Astrocyte of the spinal cord (primary cell): ENCODE data around the gene GYS1.

Experiments
- DNase-seq: peaks from one replicate; pipeline ENCODE4 v3.0.0; 2011; ENCODE audit warnings: low read depth, low spot score
- H3K4me3 ChIP-seq: 2 replicates; pipeline ENCODE4 v1.5.1; 2011; ENCODE audit warnings: low read depth, mild to moderate bottlenecking, low read length, moderate library complexity
- in situ Hi-C: cut with HindIII; loops from 2 replicates; pipeline ENCODE4 v1.10.0; 2017; ENCODE audit warnings: low sequenced_read_pairs
- TF ChIP-seq, protein P1 (sequence below): IDR thresholded peaks from 2 replicates; pipeline ENCODE4 v1.5.1; 2012; ENCODE audit warnings: low read depth, mild to moderate bottlenecking, low read length, inconsistent platforms

GYS1 gene

DNA sequence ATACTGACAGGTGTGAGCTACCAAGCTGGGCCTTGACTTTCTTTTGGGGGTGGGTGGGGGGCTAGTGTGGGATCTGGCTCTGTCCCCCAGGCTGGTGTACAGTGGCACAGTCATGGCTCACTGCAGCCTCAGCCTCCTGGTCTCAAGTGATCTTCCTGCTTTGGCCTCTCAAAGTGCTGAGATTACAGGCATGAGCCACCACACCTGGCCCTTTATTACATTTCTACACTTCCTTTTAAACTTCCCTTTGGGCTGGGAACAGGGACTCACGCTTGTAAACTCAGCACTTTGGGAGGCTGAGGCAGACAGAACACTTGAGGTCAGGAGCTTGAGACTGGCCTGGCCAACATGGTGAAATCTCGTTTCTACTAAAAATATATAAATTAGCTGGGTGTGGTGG is 16.0 kb downstream of the GYS1 start:
- in situ Hi-C loops, result no loop called here
- no peak overlapping the region for H3K4me3 ChIP-seq

DNA sequence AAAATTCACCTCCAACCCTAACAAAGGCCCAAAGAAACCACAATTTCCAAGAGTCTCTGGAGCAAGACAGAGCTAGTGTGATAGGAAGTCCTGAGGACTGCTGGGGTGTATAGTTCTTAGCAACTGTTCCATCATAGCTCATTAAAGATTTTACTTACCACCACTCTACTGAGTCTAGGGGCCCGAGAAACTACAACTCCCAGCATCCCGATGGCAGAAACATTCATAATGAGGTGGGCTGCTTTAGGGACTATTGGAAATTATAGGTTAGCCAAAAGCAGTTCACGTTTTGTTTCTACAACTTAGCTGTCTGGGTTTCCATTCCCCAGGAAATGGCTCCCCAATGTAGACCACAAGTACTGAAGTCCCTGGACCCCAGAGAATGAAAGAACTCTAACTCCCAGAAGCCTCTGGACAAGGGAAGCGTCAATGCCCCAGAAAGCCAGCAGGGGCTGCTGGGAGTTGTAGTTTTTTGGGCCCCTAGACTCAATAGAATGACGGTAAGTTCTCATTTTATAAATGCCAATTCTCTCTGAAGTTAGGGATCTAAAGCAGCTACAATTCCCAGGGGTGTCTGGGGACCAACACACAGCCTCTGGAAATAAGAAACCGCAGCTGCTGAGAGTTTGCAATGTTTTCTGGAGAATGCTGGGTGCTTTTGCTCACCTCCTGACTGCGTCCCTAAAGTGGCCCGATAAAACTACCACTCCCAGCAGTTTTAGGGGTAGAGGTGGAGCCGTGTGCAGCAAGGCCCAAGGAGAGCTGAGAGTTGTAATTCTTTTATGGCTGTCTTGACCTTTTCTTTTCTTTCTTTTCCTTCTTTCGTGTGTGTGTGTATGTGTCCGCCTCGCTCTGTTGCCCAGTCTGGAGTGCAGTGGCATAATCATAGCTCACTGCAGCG is 16.9 kb downstream of the GYS1 start:
- no peak overlapping the region for H3K4me3 ChIP-seq
- TF ChIP-seq, protein P1, sequence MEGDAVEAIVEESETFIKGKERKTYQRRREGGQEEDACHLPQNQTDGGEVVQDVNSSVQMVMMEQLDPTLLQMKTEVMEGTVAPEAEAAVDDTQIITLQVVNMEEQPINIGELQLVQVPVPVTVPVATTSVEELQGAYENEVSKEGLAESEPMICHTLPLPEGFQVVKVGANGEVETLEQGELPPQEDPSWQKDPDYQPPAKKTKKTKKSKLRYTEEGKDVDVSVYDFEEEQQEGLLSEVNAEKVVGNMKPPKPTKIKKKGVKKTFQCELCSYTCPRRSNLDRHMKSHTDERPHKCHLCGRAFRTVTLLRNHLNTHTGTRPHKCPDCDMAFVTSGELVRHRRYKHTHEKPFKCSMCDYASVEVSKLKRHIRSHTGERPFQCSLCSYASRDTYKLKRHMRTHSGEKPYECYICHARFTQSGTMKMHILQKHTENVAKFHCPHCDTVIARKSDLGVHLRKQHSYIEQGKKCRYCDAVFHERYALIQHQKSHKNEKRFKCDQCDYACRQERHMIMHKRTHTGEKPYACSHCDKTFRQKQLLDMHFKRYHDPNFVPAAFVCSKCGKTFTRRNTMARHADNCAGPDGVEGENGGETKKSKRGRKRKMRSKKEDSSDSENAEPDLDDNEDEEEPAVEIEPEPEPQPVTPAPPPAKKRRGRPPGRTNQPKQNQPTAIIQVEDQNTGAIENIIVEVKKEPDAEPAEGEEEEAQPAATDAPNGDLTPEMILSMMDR, result no peak
- in situ Hi-C loops, result no loop called here
- DNase-seq, result no peak

More for the DNA sequence above, 16.0 kb downstream of the GYS1 start:
- no peak for DNase-seq
- TF ChIP-seq, protein P1, result no peak

DNA sequence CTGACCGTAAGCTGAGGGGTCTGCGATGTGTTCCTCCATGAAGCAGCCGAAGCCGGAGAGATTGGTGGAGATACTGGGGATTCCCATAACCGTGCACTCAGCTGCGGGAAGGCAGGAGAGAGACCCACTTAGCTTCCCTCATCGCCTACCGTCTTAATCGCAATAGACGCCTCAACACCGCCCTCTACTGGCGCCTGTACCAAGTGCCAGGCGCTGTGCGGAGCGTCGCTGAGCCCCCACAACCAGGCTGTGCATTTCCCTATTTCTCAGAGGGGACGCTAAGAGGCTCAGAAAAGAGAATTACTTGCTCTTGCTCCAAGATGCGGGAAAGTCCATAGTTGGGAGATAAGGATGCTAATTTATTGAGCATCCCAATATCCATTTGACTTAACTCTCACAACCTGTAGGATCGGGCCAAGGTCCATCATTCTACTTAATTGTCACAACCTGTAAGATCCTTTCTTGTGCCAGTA is 22.1 kb downstream of the GYS1 start:
- peak; percentile 77 for DNase-seq
- no peak overlapping the region for H3K4me3 ChIP-seq
- in situ Hi-C loops, result no loop called here
- TF ChIP-seq, protein P1, result peak; percentile 96

DNA sequence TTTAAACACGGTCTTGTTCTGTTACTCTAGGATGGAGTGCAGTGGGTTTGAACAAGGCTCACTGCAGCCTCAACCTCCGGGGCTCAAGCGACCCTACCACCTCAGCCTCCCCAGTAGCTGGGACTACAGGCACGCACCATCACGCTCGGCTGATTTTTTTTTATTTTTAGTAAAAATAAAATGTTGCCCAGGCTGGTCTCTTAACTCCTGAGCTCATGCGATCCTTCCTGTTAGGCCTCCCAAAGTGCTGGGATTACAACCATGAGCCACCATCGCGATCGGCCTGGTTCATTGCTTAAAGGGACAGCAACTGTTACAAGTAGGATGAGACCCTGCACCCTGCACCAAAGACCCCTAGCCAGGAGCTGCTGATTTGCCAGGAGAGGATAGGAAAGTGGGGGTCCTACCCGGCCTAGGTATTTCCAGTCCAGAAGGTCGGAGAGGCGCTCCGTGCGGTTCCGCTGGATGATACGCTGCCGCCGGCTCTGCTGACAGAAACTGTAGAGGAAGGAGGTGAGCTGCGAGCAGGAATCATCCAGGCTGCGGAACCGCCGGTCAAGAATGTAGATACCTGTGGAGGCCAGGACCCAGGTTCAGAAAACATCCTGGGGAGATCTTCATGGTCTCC is 22.9 kb downstream of the GYS1 start:
- in situ Hi-C loops, result no loop called here
- TF ChIP-seq, protein P1, result no peak
- DNase-seq, result no peak
- no peak overlapping the region for H3K4me3 ChIP-seq

DNA sequence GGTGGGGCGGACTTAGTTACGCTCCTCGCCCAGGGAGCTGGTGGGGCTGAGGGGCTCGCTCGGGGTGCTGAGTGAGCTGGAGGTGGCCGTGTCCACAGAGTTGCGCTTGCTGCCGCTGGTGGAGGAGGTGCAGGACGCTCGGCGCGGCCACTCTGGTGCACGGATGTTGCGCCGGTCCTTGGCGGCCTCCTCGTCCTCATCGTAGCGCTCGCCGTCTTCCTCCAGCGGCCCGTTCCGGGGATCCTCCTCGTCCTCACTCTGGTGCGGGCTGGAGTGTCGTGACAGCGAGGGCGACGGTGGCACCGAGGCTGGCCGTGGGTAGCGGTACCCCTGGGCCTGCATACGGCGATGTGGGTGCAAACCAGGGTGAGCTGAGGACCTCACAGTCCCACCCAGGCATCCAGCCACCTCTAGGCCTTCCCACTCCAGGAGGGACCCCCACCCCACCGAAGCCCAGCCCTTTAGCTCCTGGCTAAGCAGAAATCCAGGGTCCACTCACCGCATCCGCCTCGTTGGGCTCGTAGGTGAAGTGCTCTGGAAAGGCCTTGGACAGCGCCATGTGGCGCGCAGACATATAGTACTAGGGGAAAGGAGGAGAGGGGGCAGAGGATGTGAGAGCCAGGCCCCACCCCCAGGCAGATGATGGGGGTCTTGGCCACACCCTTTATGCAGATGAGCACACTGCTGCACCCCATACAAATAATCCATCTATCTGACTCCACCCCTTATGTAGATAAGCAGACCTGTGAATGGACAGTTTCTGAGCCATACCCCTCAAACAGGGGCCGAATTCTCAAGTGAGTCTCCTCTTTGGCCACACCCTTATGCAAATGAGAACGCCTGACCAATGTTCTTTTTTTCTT is 23.6 kb downstream of the GYS1 start:
- in situ Hi-C loops, result no loop called here
- H3K4me3 ChIP-seq, result no peak overlapping the region
- TF ChIP-seq, protein P1, result no peak
- DNase-seq, result no peak

DNA sequence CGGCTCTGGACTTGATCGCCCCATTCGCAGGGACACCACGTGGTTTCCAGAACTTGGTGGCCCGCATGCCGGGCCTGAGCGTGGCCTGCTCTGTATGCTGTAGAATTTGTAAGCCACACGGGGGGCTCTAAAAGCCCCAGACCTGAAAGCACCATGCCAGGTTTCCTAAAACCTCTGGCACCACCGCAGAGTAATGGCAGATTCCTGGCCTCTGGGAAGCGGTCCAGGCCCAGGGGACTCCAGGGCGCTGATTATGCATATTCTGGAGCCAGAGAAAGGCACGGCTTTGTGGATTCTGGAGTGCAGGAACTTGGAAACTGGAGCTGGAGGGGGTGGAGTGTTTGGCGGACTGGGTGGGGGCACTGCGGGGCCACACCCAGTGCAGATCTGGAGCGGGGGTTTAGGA is 24.3 kb downstream of the GYS1 start:
- in situ Hi-C loops, result no loop called here
- DNase-seq, result no peak
- TF ChIP-seq, protein P1, result no peak
- no peak overlapping the region for H3K4me3 ChIP-seq
